HCT116 (cell line): Measurements from ENCODE around the gene TMCO4. TPM values are rescaled to one million over a fixed set of nuclear protein-coding genes. Genes with fewer than 3 reads are reported as not detected.

Experiments used
- ATAC-seq: fragments of 200-7000 bp; cut with Tn5 transposase; 2 replicates; pipeline ENCODE4 v1.9.1; 2020; ENCODE audit warnings: mild to moderate bottlenecking, moderate library complexity
- BruUV-seq: library from RNA; stranded (reverse); fragments of 400-500 nt; replicated peaks from 2 replicates; lab custom pipeline; 2021; lab: Mats Ljungman, UMichigan
- CTCF ChIA-PET: fragments of 300-600 bp; sonication (Branson Sonifier 250); formaldehyde crosslinking; loops from one replicate; lab custom pipeline; 2021; ENCODE audit warnings: antibody characterized with exemption; lab: Charles Lee
- POLR2A ChIA-PET: fragments of 300-600, 350-600 bp; sonication (Branson Sonifier 250); formaldehyde crosslinking; loops from one replicate; lab custom pipeline; 2021; ENCODE audit warnings: antibody characterized with exemption; lab: Charles Lee
- RAD21 ChIA-PET, 2 experiments: fragments of 300-600 bp; sonication (Branson Sonifier 250); formaldehyde crosslinking; loops; one replicate each; lab custom pipeline; 2023; ENCODE audit warnings: low total read pairs in 2 of 2; ENCODE audit not compliant: uncharacterized antibody in 2 of 2, unreplicated experiment in 2 of 2, low non-redundant PET in 1 of 2; lab: Charles Lee
- DNase-seq: peaks from one replicate; pipeline ENCODE4 v3.0.0-alpha.2; 2010; ENCODE audit warnings: low read depth, low spot score
- H2AFZ ChIP-seq: fragments of 200-600 bp; shearing (Covaris generic), sonication (generic); 2 replicates; pipeline ENCODE4 v1.6.1; 2017; ENCODE audit warnings: low read depth, mixed run types, mixed read lengths, antibody characterized with exemption, low read length; ENCODE audit not compliant: poor library complexity, severe bottlenecking
- H3K27ac ChIP-seq: 2 replicates; pipeline ENCODE4 v1.5.1; 2012; ENCODE audit warnings: low read depth, low read length
- H3K27me3 ChIP-seq: fragments of 200-600 bp; sonication (generic); 2 replicates; pipeline ENCODE4 v1.6.1; 2016; ENCODE audit warnings: mixed run types, low read length, mixed read lengths; ENCODE audit not compliant: insufficient read depth
- H3K36me3 ChIP-seq, 2 experiments: fragments of 200-500 bp in 1 of 2; fragments of 200-600 bp in 1 of 2; sonication (Bioruptor generic) in 1 of 2; sonication (generic) in 1 of 2; 2 replicates each; pipeline versions ENCODE4 v1.5.1 to v1.6.1; 2014 to 2016; ENCODE audit warnings: low read length in 2 of 2, inconsistent platforms in 1 of 2, mixed read lengths in 1 of 2, mixed run types in 1 of 2; ENCODE audit not compliant: insufficient read depth in 2 of 2, control insufficient read depth in 1 of 2
- H3K4me1 ChIP-seq, 2 experiments: fragments of 200-600 bp in 1 of 2; sonication (generic) in 1 of 2; 2 replicates each; pipeline versions ENCODE4 v1.5.1 to v1.6.1; 2012 to 2017; ENCODE audit warnings: low read length in 2 of 2, inconsistent platforms in 1 of 2, mild to moderate bottlenecking in 1 of 2, mixed read lengths in 1 of 2, mixed run types in 1 of 2, moderate library complexity in 1 of 2; ENCODE audit not compliant: insufficient read depth in 2 of 2, control insufficient read depth in 1 of 2
- H3K4me2 ChIP-seq: fragments of 200-600 bp; sonication (generic); 2 replicates; pipeline ENCODE4 v1.6.1; 2017; ENCODE audit warnings: mixed run types, low read length, mixed read lengths
- H3K4me3 ChIP-seq, 2 experiments: fragments of 200-600 bp in 1 of 2; sonication (generic) in 1 of 2; replicated peaks in 1 of 2; 2 replicates each; pipeline ENCODE4 v1.5.1; 2011 to 2016; ENCODE audit warnings: low read length in 2 of 2, control low read depth in 1 of 2, low read depth in 1 of 2, mild to moderate bottlenecking in 1 of 2, mixed read lengths in 1 of 2, mixed run types in 1 of 2
- H3K79me2 ChIP-seq: fragments of 200-600 bp; sonication (generic); 2 replicates; pipeline ENCODE4 v1.6.1; 2017; ENCODE audit warnings: mild to moderate bottlenecking, mixed run types, low read length, moderate library complexity, mixed read lengths; ENCODE audit not compliant: insufficient read depth
- H3K9ac ChIP-seq: fragments of 200-600 bp; sonication (generic); 2 replicates; pipeline ENCODE4 v1.6.1; 2016; ENCODE audit warnings: low read length, mixed read lengths
- H3K9me2 ChIP-seq: fragments of 200-600 bp; sonication (generic), shearing (Covaris generic); 2 replicates; pipeline ENCODE4 v1.6.1; 2017; ENCODE audit warnings: mixed run types, mild to moderate bottlenecking, moderate library complexity; ENCODE audit not compliant: insufficient read depth
- H3K9me3 ChIP-seq, 2 experiments: fragments of 200-500 bp in 1 of 2; fragments of 200-600 bp in 1 of 2; sonication (Bioruptor generic) in 1 of 2; sonication (generic) in 1 of 2; 2 replicates each; pipeline ENCODE4 v1.6.1; 2014 to 2017; ENCODE audit warnings: low read length in 2 of 2, mixed read lengths in 2 of 2, inconsistent platforms in 1 of 2, low read depth in 1 of 2, mild to moderate bottlenecking in 1 of 2, mixed run types in 1 of 2, moderate library complexity in 1 of 2; ENCODE audit not compliant: control insufficient read depth in 1 of 2, insufficient read depth in 1 of 2
- H4K20me1 ChIP-seq: fragments of 200-600 bp; sonication (generic), shearing (Covaris generic); 2 replicates; pipeline ENCODE4 v1.6.1; 2017; ENCODE audit warnings: mixed run types, mild to moderate bottlenecking, moderate library complexity; ENCODE audit not compliant: insufficient read depth
- CBX3 ChIP-seq: IDR thresholded peaks from 2 replicates; pipeline ENCODE4 v1.6.1; 2012; ENCODE audit warnings: low read depth
- EGR1 ChIP-seq: IDR thresholded peaks from 2 replicates; pipeline ENCODE4 v1.6.1; 2012; ENCODE audit warnings: low read depth
- EZH2 ChIP-seq: fragments of 200-600 bp; sonication (generic); IDR thresholded peaks from 2 replicates; pipeline ENCODE4 v1.6.1; 2017; ENCODE audit warnings: antibody characterized with exemption, mixed run types
- FOSL1 ChIP-seq: IDR thresholded peaks from 2 replicates; pipeline ENCODE4 v1.6.1; 2012; ENCODE audit warnings: low read depth
- POLR2A ChIP-seq: IDR thresholded peaks from 2 replicates; pipeline ENCODE4 v1.7.0; 2011; ENCODE audit warnings: borderline replicate concordance; ENCODE audit not compliant: insufficient read depth, insufficient read length; ENCODE audit errors: extremely low read depth
- POLR2AphosphoS5 ChIP-seq: IDR thresholded peaks from 2 replicates; pipeline ENCODE4 v1.6.1; 2011; ENCODE audit warnings: mild to moderate bottlenecking, low read depth, low read length, moderate library complexity
- SIN3A ChIP-seq: IDR thresholded peaks from 2 replicates; pipeline ENCODE4 v1.6.1; 2012; ENCODE audit warnings: low read depth
- SP1 ChIP-seq: IDR thresholded peaks from 2 replicates; pipeline ENCODE4 v1.6.1; 2012; ENCODE audit warnings: low read depth
- SRF ChIP-seq: IDR thresholded peaks from 2 replicates; pipeline ENCODE4 v1.6.1; 2012; ENCODE audit warnings: low read depth
- YY1 ChIP-seq: IDR thresholded peaks from 2 replicates; pipeline ENCODE4 v1.6.1; 2011; ENCODE audit warnings: low read length, low read depth, moderate library complexity, mild to moderate bottlenecking; ENCODE audit not compliant: insufficient replicate concordance; ENCODE audit errors: extremely low read depth
- ZFX ChIP-seq: fragments of 450-650 bp; IDR thresholded peaks from 2 replicates; pipeline ENCODE4 v1.6.1; 2017
- ZNF274 ChIP-seq: fragments of 200-500 bp; sonication (Bioruptor generic); IDR thresholded peaks from 2 replicates; pipeline ENCODE4 v1.6.1; 2014; ENCODE audit warnings: mild to moderate bottlenecking, low read depth, low read length, inconsistent platforms
- intact Hi-C: fragments of 100-400 bp; cut with micrococcal nuclease; formaldehyde crosslinking; loops from 2 replicates; pipeline ENCODE4 v1.10.0; 2022
- total RNA-seq: library from RNA; stranded (reverse); gene quantifications from one replicate; pipeline ENCODE4 v1.2.1, GENCODE V29; 2021; ENCODE audit not compliant: unreplicated experiment
- TF ChIP-seq, protein P1 (sequence below): IDR thresholded peaks from 2 replicates; pipeline ENCODE4 v1.6.1; 2012
- TF ChIP-seq, protein P2 (sequence below): IDR thresholded peaks from 2 replicates; pipeline ENCODE4 v1.6.1; 2011; ENCODE audit warnings: mild to moderate bottlenecking, low read length, moderate library complexity; ENCODE audit not compliant: insufficient replicate concordance; ENCODE audit errors: extremely low read depth

The TMCO4 gene
- total RNA-seq, 1 experiment from 2014 or later = 12.7 TPM

DNA sequence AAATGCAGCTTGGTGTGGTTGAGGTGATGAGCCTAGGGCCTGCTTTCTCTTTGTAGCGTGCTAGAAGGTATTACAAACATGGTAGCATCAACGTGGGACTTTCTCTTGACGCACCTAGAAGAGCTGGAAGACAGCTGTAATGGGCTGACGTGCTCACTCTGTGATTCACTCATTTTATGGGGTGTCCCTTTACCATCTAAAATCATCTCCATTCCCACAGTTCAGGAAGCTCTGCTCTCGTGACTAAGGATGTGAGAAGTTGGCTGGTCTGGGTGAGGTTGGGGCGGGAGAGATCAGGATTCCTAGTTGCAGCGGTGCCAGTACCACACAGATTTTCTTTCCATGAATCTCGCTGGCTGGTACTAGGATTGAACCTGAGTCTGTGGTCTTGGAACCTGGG is 130.8 kb downstream of the TMCO4 start:
- ChIA-PET POLR2A (no interaction called here), CTCF (no interaction called here)
- ATAC-seq (no peak), DNase-seq (no peak)
- intact Hi-C loops = no loop called here
- no peaks in the 10 kb centered on the region for H3K36me3 ChIP-seq
- no peak overlapping the region for H3K4me3 ChIP-seq
- no peaks in the 10 kb centered on the region for H4K20me1 ChIP-seq
- H2AFZ ChIP-seq = no peak overlapping the region
- no peaks in the 10 kb centered on the region for H3K9me2 ChIP-seq
- no peaks in the 10 kb centered on the region for H3K4me1 ChIP-seq
- no peaks in the 10 kb centered on the region for H3K27me3 ChIP-seq
- H3K79me2 ChIP-seq = no peaks in the 10 kb centered on the region
- H3K4me2 ChIP-seq = no peak overlapping the region
- no peaks in the 10 kb centered on the region for H3K9me3 ChIP-seq
- TF ChIP-seq ZNF274 = no peak
- TF ChIP-seq SRF = no peak
- TF ChIP-seq EGR1 = no peak
- no peak for TF ChIP-seq YY1
- TF ChIP-seq POLR2A = no peak
- no peak for TF ChIP-seq SP1
- TF ChIP-seq, protein P1, sequence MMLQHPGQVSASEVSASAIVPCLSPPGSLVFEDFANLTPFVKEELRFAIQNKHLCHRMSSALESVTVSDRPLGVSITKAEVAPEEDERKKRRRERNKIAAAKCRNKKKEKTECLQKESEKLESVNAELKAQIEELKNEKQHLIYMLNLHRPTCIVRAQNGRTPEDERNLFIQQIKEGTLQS = no peak
- no peak for TF ChIP-seq EZH2
- no peak for TF ChIP-seq SIN3A
- TF ChIP-seq POLR2AphosphoS5 = no peak
- no peak for TF ChIP-seq FOSL1
- TF ChIP-seq CBX3 = no peak
- TF ChIP-seq ZFX = no peak
- TF ChIP-seq, protein P2, sequence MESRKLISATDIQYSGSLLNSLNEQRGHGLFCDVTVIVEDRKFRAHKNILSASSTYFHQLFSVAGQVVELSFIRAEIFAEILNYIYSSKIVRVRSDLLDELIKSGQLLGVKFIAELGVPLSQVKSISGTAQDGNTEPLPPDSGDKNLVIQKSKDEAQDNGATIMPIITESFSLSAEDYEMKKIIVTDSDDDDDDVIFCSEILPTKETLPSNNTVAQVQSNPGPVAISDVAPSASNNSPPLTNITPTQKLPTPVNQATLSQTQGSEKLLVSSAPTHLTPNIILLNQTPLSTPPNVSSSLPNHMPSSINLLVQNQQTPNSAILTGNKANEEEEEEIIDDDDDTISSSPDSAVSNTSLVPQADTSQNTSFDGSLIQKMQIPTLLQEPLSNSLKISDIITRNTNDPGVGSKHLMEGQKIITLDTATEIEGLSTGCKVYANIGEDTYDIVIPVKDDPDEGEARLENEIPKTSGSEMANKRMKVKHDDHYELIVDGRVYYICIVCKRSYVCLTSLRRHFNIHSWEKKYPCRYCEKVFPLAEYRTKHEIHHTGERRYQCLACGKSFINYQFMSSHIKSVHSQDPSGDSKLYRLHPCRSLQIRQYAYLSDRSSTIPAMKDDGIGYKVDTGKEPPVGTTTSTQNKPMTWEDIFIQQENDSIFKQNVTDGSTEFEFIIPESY = no peak
- TF ChIP-seq, all 23 proteins: peak for 0
- no TSS peak for BruUV-seq
- RAD21 ChIA-PET = no interaction called here
- no peak overlapping the region for H3K9ac ChIP-seq
- H3K27ac ChIP-seq = no peak overlapping the region
